ENCODE data around the gene APOL1. TPM values are rescaled to one million over a fixed set of nuclear protein-coding genes. Genes with fewer than 3 reads are reported as not detected.

Gene APOL1
- total and polyA plus RNA-seq, 2 of the 13 experiments (the other 11 are each of a cell fraction or from before 2014, with no cell fraction given) = 20.3 to 75.0 TPM

- POLR2A ChIA-PET = no interaction called here
- Histone ChIP-seq H3K79me2 (ENCODE audit: insufficient read depth, low read length) (no peaks in the 10 kb centered on the region), H4K20me1 (ENCODE audit: insufficient read depth, low read length) (no peaks in the 10 kb centered on the region), H3K4me3 (replicated peaks in 1 of 3; ENCODE audit: insufficient read depth in 1 of 3, low read depth in 2 of 3, low read length in 3 of 3) (no peak overlapping the region), H3K4me1 (ENCODE audit: insufficient read depth, low read length) (no peaks in the 10 kb centered on the region), H3K36me3 (replicated peaks in 1 of 2; ENCODE audit: control insufficient read depth in 1 of 2, insufficient read depth in 2 of 2, low read length in 2 of 2) (peaks cover 46 to 71% of the 10 kb centered on the region in 2 experiments), H3K4me2 (ENCODE audit: low read depth, low read length) (no peak overlapping the region), H2AFZ (ENCODE audit: low read length) (no peak overlapping the region), H3K27ac (ENCODE audit: extremely low read length, insufficient read depth, low read length) (no peak overlapping the region), H3K27me3 (ENCODE audit: control insufficient read depth in 1 of 2, insufficient read depth in 2 of 2, low read length in 2 of 2) (no peaks in the 10 kb centered on the region), H3K9ac (ENCODE audit: insufficient read depth, low read depth, low read length) (no peak overlapping the region), H3K9me3 (ENCODE audit: low read length) (no peaks in the 10 kb centered on the region)
- BruUV-seq (replicated peaks) = no TSS peak
- in situ Hi-C loops (cut with HindIII; ENCODE audit: extremely low pct_ligation_motif_present, low pct_unique_long_range_greater_than_20kb) = loop anchor here (5.0 to 10.0 kb wide), 2 partner anchors 52 to 89 kb away; partner anchors contain the start of gene APOL2
- DNase-seq (ENCODE audit: low spot score) (peak; percentile 52), FAIRE-seq (peak; percentile 77), ATAC-seq (peak; percentile 88)
- intact Hi-C loops (cut with micrococcal nuclease; ENCODE audit: unreplicated experiment) = loop anchor here (2.0 kb wide), 2 partner anchors 82 to 92 kb away; no protein-coding TSS in a partner anchor
- WGBS (ENCODE audit: low lambda C conversion rate) = 84% methylated on average over 10 of the region's 28 CpGs
- CTCF ChIA-PET (ENCODE audit: low intra/inter-chr PET ratio, low total read pairs) = interaction anchor here (0.9 to 2.0 kb wide), 2 partner anchors 65 to 92 kb away, joined by 4 to 14 read pairs; no protein-coding TSS in a partner anchor
- TF ChIP-seq PHF5A (CRISPR knock-in tag; IDR thresholded peaks at IDR 0.05; ENCODE audit: low read depth, unreplicated experiment) (no peak), ZNF205 (CRISPR knock-in tag; IDR thresholded peaks at IDR 0.05) (no peak), CTCF (CRISPR knock-in tag; IDR thresholded peaks at IDR 0.05) (peak; percentile 96), RAD21 (CRISPR knock-in tag; IDR thresholded peaks at IDR 0.05) (peak; percentile 91), RXRB (CRISPR knock-in tag; IDR thresholded peaks at IDR 0.05; ENCODE audit: borderline replicate concordance) (0 out of 2 replicates have a peak, but pooled peaks have one; percentile 12), ZBTB33 (CRISPR knock-in tag; IDR thresholded peaks at IDR 0.05) (0 out of 2 replicates have a peak, but pooled peaks have one; percentile 25), ZNF274 (CRISPR knock-in tag; IDR thresholded peaks at IDR 0.05) (0 out of 2 replicates have a peak, but pooled peaks have one; percentile 19), SMC3 (IDR thresholded peaks at IDR 0.05; ENCODE audit: low read length) (peak; percentile 59; the same call in 1 of the 2 replicates), KLF12 (CRISPR knock-in tag; IDR thresholded peaks at IDR 0.05; ENCODE audit: borderline replicate concordance) (0 out of 2 replicates have a peak, but pooled peaks have one; percentile 55), HNRNPL (IDR thresholded peaks at IDR 0.05; ENCODE audit: low read depth, low read length) (0 out of 2 replicates have a peak, but pooled peaks have one; percentile 17), SIX1 (CRISPR knock-in tag; IDR thresholded peaks at IDR 0.05; ENCODE audit: borderline replicate concordance) (peak; percentile 63), ZC3H13 (CRISPR knock-in tag; IDR thresholded peaks at IDR 0.05) (no peak), SOX6 (IDR thresholded peaks at IDR 0.05) (no peak), SOX6 (CRISPR knock-in tag; IDR thresholded peaks at IDR 0.05) (peak; percentile 25; the same call in 1 of the 2 replicates), NRL (CRISPR knock-in tag; IDR thresholded peaks at IDR 0.05; ENCODE audit: borderline replicate concordance) (peak; percentile 7), CEBPZ (IDR thresholded peaks at IDR 0.05; ENCODE audit: low read length) (no peak)
Measured at GRCh38 chr22:36286096-36286957, 33.4 kb downstream of the APOL1 start.
